HepG2 (cell line): Measurements from ENCODE around the gene SMIM28. TPM values are rescaled to one million over a fixed set of nuclear protein-coding genes. Genes with fewer than 3 reads are reported as not detected.

Experiments
- AGO2 ChIP-seq: fragments of 200-400 bp; formaldehyde crosslinking; optimal IDR thresholded peaks from 2 replicates; pipeline ENCODE3; 2017; ENCODE audit warnings: mild to moderate bottlenecking, low read depth, low read length, moderate library complexity
- AHDC1 ChIP-seq: sonication (generic); formaldehyde crosslinking; IDR thresholded peaks from 2 replicates; pipeline ENCODE4 v1.5.1; 2020; ENCODE audit warnings: mild to moderate bottlenecking, missing genetic modification reagents, borderline replicate concordance
- DNMT1 ChIP-seq: sonication (generic); formaldehyde crosslinking; IDR thresholded peaks from 2 replicates; pipeline ENCODE4 v1.5.1; 2020; ENCODE audit warnings: mild to moderate bottlenecking, missing genetic modification reagents
- GMEB2 ChIP-seq: IDR thresholded peaks from 2 replicates; pipeline ENCODE4 v1.6.1; 2016; ENCODE audit warnings: missing biosample characterization, missing genetic modification reagents, low read depth
- HOXA3 ChIP-seq: sonication (generic); formaldehyde crosslinking; IDR thresholded peaks from 2 replicates; pipeline ENCODE4 v1.5.0; 2020; ENCODE audit warnings: missing genetic modification reagents
- MED1 ChIP-seq: sonication (generic); formaldehyde crosslinking; IDR thresholded peaks from 2 replicates; pipeline ENCODE4 v1.4.0; 2020; ENCODE audit warnings: missing genetic modification reagents
- MXD4 ChIP-seq: IDR thresholded peaks from 2 replicates; pipeline ENCODE4 v1.6.1; 2016; ENCODE audit warnings: mild to moderate bottlenecking, missing biosample characterization, missing genetic modification reagents
- NR2F6 ChIP-seq, 2 experiments: IDR thresholded peaks; 2 replicates each; pipeline ENCODE4 v1.6.1; 2016; ENCODE audit warnings: antibody characterized with exemption in 1 of 2, mild to moderate bottlenecking in 1 of 2
- ONECUT2 ChIP-seq: sonication (generic); formaldehyde crosslinking; IDR thresholded peaks from 2 replicates; pipeline ENCODE4 v1.4.0; 2020; ENCODE audit warnings: missing genetic modification reagents
- PAX8 ChIP-seq: sonication (generic); formaldehyde crosslinking; IDR thresholded peaks from 2 replicates; pipeline ENCODE4 v1.8.0; 2022; ENCODE audit warnings: mild to moderate bottlenecking, missing genetic modification reagents, borderline replicate concordance
- PPARG ChIP-seq: conservative IDR thresholded peaks from 2 replicates; pipeline ENCODE4 v1.6.1; 2016; ENCODE audit warnings: missing biosample characterization, missing genetic modification reagents
- RELA ChIP-seq: sonication (generic); formaldehyde crosslinking; IDR thresholded peaks from 2 replicates; pipeline ENCODE4 v1.4.0; 2020; ENCODE audit warnings: missing genetic modification reagents
- RXRA ChIP-seq: sonication (generic); formaldehyde crosslinking; IDR thresholded peaks from 2 replicates; pipeline ENCODE4 v1.5.1; 2020; ENCODE audit warnings: missing genetic modification reagents
- SMARCE1 ChIP-seq: fragments of 450-650 bp; IDR thresholded peaks from 2 replicates; pipeline ENCODE4 v1.6.1; 2017; ENCODE audit warnings: borderline replicate concordance
- SP140L ChIP-seq: sonication (generic); formaldehyde crosslinking; IDR thresholded peaks from 2 replicates; pipeline ENCODE4 v1.4.0; 2020; ENCODE audit warnings: missing genetic modification reagents, borderline replicate concordance
- THAP8 ChIP-seq: sonication (generic); formaldehyde crosslinking; IDR thresholded peaks from 2 replicates; pipeline ENCODE4 v1.5.1; 2020; ENCODE audit warnings: missing genetic modification reagents, mild to moderate bottlenecking, borderline replicate concordance
- ZNF33B ChIP-seq: sonication (generic); formaldehyde crosslinking; IDR thresholded peaks from 2 replicates; pipeline ENCODE4 v1.5.1; 2020; ENCODE audit warnings: mild to moderate bottlenecking, missing genetic modification reagents
- ZNF556 ChIP-seq: sonication (generic); formaldehyde crosslinking; IDR thresholded peaks from 2 replicates; pipeline ENCODE4 v1.4.0; 2020; ENCODE audit warnings: mild to moderate bottlenecking, missing genetic modification reagents, borderline replicate concordance
- ZNF567 ChIP-seq: sonication (generic); formaldehyde crosslinking; IDR thresholded peaks from 2 replicates; pipeline ENCODE4 v1.8.1; 2023; ENCODE audit warnings: mild to moderate bottlenecking, missing genetic modification reagents, borderline replicate concordance
- ZNF781 ChIP-seq: sonication (generic); formaldehyde crosslinking; IDR thresholded peaks from 2 replicates; pipeline ENCODE4 v1.5.1; 2020; ENCODE audit warnings: borderline replicate concordance, mild to moderate bottlenecking, missing genetic modification reagents; ENCODE audit errors: not compliant biosample characterization
- ZSCAN21 ChIP-seq: sonication (generic); formaldehyde crosslinking; IDR thresholded peaks from 2 replicates; pipeline ENCODE4 v1.8.0; 2022; ENCODE audit warnings: mild to moderate bottlenecking, missing genetic modification reagents, moderate library complexity, borderline replicate concordance
- polyA plus RNA-seq, 8 experiments: library from polyadenylated mRNA; depleted of rRNA in 3 of 8; stranded (reverse) in 7 of 8; unstranded in 1 of 8; fragments of >200 nt; fragmentation: Illumina TruSeq in 4 of 8; extraction: Trizol in 4 of 8; gene quantifications; 2 replicates each; pipeline versions ENCODE4 v1.2.1 to v1.2.3, GENCODE V29; 2011 to 2016; ENCODE audit warnings: low read depth in 4 of 8, missing spikeins in 1 of 8, mixed read lengths in 1 of 8; ENCODE audit not compliant: insufficient read depth in 1 of 8
- total RNA-seq, 5 experiments: library from RNA; depleted of rRNA; stranded (reverse); fragments of >200 nt; fragmentation: Illumina TruSeq; extraction: Trizol; gene quantifications; 2 replicates each; pipeline ENCODE4 v1.2.3, GENCODE V29; 2016; ENCODE audit warnings: low read depth in 1 of 5
- TF ChIP-seq, protein P1 (sequence below): sonication (generic); formaldehyde crosslinking; IDR thresholded peaks from 2 replicates; pipeline ENCODE4 v1.8.0; 2022; ENCODE audit warnings: missing genetic modification reagents, mild to moderate bottlenecking, borderline replicate concordance

SMIM28 gene
- total and polyA plus RNA-seq, 2 of the 13 experiments (the other 11 are each of a cell fraction or from before 2014, with no cell fraction given) = not detected

- no peak for TF ChIP-seq THAP8
- no peak for TF ChIP-seq DNMT1
- TF ChIP-seq ZNF556 = peak; percentile 51; the same call in 1 of the 2 replicates
- TF ChIP-seq, protein P1, sequence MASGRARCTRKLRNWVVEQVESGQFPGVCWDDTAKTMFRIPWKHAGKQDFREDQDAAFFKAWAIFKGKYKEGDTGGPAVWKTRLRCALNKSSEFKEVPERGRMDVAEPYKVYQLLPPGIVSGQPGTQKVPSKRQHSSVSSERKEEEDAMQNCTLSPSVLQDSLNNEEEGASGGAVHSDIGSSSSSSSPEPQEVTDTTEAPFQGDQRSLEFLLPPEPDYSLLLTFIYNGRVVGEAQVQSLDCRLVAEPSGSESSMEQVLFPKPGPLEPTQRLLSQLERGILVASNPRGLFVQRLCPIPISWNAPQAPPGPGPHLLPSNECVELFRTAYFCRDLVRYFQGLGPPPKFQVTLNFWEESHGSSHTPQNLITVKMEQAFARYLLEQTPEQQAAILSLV = 0 out of 2 replicates have a peak, but pooled peaks have one; percentile 28
- TF ChIP-seq NR2F6 (IDR thresholded peaks at IDR 0.05) = no peak
- TF ChIP-seq NR2F6 (CRISPR knock-in tag; IDR thresholded peaks at IDR 0.05) = no peak
- TF ChIP-seq ZNF781 (CRISPR knock-in tag) = peak; percentile 17
- no peak for TF ChIP-seq ZNF567 (CRISPR knock-in tag)
- 0 out of 2 replicates have a peak, but pooled peaks have one; percentile 25 for TF ChIP-seq HOXA3 (CRISPR knock-in tag)
- TF ChIP-seq AHDC1 (CRISPR knock-in tag) = 0 out of 2 replicates have a peak, but pooled peaks have one; percentile 24
- no peak for TF ChIP-seq RELA (CRISPR knock-in tag)
- no peak for TF ChIP-seq SMARCE1
- no peak for TF ChIP-seq GMEB2 (CRISPR knock-in tag)
- TF ChIP-seq SP140L = no peak
- TF ChIP-seq AGO2 = no peak
- no peak for TF ChIP-seq MXD4 (CRISPR knock-in tag)
- TF ChIP-seq RXRA = peak; percentile 54; the same call in 1 of the 2 replicates
- no peak for TF ChIP-seq ZNF33B (CRISPR knock-in tag)
- TF ChIP-seq PAX8 = no peak
- 0 out of 2 replicates have a peak, but pooled peaks have one; percentile 41 for TF ChIP-seq MED1
- no peak for TF ChIP-seq ZSCAN21 (CRISPR knock-in tag)
- no peak for TF ChIP-seq ONECUT2 (CRISPR knock-in tag)
- TF ChIP-seq PPARG (CRISPR knock-in tag) = peak; percentile 96
Observed at GRCh38 chr6:138419766-138420165, 42.1 kb downstream of the SMIM28 start (continued).
